Measurements from ENCODE around the gene PEX5L.
"Not testable (repeated sequence)": the region's sequence is repeated elsewhere in the genome, so short reads cannot be mapped to it uniquely, and the experiment has no call there.

Gene PEX5L

DNA sequence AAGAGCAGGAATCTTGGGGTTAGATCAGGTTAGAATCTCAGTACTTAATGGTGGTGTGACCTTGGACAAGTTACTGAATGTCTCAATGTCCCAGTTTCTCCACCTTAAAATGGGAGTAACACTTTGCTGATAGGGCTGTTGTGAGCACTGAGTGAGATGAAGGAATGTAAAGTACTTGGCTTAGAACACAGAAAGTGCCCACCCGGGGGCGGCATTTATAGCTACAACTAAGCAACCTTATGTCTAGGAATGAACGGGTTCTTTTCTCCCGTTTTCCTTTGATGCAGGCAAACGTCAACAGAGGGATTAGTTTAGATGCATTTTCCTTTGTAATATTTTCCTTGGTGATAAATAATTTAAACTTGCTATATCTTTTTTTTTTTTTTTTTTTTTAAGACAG, 207.3 kb downstream of the PEX5L start:
- no peak for DNase-seq

- DNase-seq = no peak
Observed at GRCh38 chr3:179828738-179829137, 208.0 kb downstream of the PEX5L start.

DNA sequence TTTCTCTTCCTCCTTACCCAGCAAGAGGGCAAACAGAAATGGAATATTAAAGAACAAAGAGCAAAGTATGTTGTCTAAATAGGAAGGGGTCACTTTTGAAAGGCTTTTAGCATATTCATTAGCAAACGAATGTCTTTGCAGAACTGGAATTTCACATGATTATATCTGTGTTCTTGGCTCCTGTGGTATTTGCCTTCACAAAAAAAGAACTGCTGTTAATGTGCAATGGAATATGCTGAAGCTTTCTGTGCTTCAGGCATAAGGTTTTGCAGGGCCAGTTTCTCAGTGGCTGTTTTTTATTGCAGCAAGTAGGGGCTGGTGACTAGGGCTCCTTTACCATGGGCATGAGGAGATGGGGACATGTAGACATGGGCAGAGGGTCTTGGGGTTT, 210.5 kb downstream of the PEX5L start:
- DNase-seq = no peak

DNA sequence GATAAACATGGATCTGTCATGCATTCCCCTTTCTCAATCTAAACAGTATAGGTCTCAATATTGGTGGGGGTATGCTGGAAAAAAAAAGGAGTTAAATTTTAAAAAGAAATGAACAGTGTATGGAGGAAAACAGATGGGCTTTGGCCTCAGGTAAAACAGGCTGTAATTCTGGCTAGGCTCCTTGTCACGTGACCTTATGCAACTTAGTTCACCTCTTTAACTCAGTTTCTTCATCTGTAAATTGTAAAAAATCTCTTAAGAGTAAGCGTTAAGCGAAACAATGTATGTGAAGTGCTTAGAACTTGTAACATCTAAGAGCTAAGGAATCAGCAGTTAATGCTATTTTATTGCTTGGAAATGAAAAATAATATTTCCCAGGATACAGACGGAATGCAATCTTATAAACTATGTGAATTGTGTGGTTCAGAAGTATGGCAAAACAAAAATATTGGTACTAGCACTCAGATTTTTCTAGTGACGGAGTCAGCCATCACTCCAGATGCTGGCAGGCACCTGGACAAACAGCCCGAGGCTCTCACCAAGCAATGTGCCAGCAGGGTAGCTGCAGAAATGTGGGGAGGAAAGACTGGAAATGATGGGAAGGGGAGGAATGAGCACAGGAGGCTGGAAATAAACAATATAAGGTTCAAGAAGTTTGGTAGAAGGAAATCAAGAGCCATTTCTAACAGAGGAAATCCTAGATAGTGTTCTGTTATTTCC, 211.1 kb downstream of the PEX5L start:
- no peak for DNase-seq

GRCh38 chr3:179822296-179822695, 214.4 kb downstream of the PEX5L start:
- DNase-seq = no peak

DNA sequence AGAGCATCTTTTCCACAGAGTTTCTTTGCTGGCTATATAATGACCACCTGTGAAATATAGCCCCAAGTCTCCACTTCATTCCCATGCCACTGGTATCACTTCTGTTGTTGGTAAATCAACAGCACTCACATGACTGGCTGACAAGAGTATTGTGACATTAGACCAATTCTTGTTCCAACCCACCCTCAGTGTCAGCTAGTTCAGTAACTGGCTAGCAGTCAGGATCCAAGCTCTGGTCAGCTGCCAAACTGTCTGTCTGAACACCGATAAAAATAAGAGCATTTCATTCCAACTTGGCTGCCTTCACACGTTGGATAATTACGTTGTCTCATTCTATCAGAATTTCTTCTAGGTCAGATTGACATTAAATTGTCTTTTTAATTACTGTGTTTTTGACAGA, 217.4 kb downstream of the PEX5L start:
- DNase-seq = peak in 1 of 2 experiments; percentile 23

DNA sequence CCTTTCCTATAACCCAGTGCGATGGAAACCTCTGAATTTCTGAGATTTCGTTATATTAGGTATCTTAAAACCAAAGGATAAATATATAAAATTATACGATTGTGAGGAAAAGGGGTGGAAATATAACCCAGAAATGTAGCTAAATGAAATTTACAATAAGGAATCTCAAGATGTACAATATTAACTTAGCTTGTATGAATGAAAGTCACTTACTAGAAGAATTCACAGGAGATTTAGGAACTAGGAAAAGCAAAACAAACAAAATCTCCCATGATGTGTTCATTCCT, 224.7 kb downstream of the PEX5L start:
- no peak for DNase-seq

GRCh38 chr3:179811321-179812095, 225.2 kb downstream of the PEX5L start:
- peak; percentile 31 to 79 for DNase-seq

- no peak for DNase-seq
Observed at GRCh38 chr3:179809639-179810038, 227.1 kb downstream of the PEX5L start.

DNA sequence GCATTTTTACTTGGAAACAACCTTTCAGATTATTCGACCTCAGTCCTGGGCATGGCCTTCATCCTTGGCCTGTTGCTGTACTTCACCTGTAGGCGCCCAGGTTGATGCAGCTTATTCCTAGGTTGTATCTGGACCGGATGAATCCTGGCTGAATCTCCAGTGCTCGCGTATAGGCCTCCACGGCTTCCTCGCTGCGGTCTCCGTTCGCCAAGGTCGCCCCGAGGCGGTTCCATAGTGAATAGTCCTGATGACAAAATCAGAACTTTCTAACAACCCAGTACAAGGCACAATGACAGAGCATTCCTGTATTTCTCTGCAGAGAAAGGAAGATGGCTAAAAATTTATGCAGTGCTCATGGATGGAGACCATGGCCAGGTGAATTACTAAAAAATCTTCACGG, 229.1 kb downstream of the PEX5L start:
- DNase-seq = no peak

DNA sequence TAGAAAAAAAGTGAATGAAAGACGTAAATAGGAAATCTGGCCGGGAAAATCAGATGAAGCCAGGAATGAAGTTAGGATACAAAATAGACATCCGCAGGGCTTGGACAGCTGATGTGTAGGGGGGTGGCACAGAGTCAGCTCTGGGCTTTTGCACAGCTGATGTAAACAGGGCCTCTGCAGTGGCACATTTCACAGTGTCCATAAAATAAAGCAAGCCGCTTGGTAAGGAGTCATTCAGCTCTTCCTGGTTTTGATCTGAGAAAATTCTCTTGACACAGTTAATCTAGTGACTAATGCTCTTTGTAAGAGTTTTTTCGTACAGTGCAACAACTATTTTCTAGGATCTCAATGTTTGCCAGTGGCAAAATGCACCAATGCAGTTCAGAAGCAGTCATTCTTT, 230.6 kb downstream of the PEX5L start:
- no peak for DNase-seq

GRCh38 chr3:179801856-179802255, 234.9 kb downstream of the PEX5L start:
- DNase-seq = no peak

DNA sequence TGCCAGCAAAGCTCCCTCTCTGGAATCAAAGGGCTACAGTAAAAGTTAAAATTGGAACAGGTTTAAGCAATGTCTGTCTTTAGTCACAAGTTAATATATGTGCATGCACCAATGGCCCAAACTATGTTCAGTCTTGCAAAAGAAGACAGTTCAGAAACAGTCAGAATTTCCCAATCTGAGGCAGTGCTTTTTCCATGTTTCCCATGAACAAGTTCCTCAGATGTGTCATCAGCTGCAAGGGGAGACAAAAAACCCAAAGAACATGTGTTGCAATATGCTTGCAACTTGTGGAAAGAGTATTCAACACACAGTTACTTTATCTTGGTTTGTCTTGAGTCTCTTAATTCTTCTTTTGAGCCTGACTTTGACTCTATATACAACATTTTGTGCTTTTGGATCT, 235.5 kb downstream of the PEX5L start:
- DNase-seq = no peak

DNA sequence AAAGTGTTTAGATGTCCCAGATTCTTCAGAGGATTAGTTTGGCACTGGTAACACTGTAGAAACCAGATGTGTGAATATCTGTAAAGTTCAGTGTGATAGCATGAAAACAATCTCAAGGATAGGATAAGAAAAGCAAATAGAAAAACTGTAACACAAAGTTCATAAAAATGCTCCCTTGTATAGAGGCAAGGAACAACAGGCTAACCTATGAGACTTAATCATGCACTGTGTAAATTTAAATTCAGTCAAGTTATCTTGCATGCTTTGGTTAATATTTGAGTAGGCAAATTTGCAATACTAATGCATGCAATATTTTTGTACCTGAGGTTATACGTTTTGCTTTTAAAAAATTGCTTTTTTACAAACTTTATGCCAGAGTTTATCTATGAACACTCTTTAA, 239.5 kb downstream of the PEX5L start:
- no peak for DNase-seq

DNA sequence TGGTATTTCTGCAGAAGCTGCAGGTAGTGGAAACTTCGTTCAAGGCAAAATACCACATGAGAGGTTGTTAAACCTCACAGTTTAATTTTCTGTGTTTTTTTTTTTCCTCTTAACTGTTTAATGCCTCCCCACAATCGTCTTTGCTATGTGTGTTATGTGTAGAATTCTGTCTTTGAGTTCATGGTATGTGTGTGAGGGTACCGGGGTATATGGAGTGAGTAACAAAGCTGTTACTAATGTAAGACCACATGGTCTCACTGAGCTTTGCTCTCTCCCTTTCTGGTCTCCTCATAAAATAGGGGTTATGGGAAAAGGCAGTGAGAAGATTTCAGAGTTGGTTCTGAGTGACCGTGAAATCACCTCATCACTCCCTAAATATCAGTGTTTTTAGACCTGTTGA, 240.3 kb downstream of the PEX5L start:
- DNase-seq = no peak

DNA sequence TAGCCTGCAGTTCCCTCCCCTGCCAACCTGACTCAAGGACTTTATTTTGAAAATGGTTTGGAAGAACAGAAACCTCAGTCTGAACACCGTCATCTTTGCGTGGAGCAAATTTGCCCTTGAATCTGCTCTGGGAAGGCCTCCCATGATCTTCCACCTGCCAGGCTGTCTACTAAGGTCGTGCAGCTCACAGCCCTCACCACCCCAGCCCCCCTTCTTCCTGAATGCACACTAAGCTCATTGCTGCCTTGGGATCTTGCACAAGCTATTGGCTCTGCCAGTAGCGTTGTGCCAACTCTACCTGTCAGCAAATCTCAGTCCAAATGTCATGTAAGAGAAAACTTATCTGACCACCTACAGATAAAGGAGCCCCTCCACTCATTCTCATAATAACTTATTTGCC, 242.4 kb downstream of the PEX5L start:
- DNase-seq = no peak

- no peak for DNase-seq
Observed at GRCh38 chr3:179791793-179792192, 244.9 kb downstream of the PEX5L start.

GRCh38 chr3:179788996-179789395, 247.7 kb downstream of the PEX5L start:
- DNase-seq = no peak

GRCh38 chr3:179782841-179783240, 253.9 kb downstream of the PEX5L start:
- not testable (repeated sequence) for DNase-seq

DNA sequence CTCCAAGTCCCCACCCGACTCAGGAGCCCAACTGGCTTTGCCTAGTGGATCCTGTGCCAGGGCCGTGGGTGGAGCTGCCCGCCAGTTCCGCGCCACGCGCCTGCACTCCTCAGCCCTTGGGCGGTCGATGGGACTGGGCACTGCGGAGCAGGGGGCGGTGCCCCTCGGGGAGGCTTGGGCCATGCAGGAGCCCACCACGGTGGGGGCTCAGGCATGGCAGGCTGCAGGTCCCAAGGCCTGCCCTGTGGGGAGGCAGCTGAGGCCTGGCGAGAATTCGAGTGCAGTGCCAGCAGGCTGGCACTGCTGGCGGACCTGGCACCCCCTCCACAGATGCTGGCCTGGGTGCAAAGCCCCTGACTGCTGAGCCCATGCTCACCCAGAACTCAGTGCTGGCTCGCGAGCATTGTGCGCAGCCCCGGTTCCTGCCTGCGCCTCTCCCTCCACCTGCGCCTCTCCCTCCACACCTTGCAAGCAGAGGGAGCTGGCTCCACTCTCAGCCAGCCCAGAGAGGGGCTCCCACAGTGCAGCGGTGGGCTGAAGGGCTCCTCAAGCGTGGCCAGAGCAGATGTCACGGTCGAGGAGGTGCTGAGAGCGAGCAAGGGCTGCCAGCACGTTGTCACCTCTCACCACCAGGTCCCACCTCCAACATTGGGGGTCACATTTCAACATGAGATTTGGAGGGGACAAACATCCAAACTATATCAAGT, 261.2 kb downstream of the PEX5L start:
- DNase-seq = no peak

GRCh38 chr3:179772297-179772696, 264.4 kb downstream of the PEX5L start:
- no peak for DNase-seq

DNA sequence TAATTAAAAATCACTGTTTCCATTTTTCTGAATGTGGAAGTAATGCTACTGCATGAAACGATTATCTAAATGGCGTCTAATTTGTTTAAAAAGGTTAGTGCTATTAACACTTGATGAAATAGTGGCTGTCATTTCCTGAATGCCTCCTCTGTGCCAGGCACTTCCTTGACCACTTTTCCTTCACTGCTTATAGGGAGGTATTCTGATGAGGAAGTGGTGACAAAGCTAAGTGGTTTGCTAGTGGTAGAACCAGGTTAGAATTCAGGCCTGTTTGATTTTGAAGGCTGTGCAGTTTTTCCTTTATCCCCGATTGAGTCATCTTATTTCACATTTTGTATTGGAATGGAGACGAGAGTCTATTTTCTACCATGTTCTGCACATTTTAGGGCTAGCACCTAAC, 264.9 kb downstream of the PEX5L start:
- DNase-seq = no peak

- DNase-seq = no peak
Observed at GRCh38 chr3:179769411-179770247, 267.1 kb downstream of the PEX5L start.

Data from NCI-H446 (cell line).